ENCODE measurements around the gene USP24. TPM values are rescaled to one million over a fixed set of nuclear protein-coding genes. Genes with fewer than 3 reads are reported as not detected.

The USP24 gene
- total and polyA plus RNA-seq, 7 experiments from 2014 or later: 4.7 to 91.4 (median 71.7) TPM

GRCh38 chr1:55048453-55049270 lies 166.5 kb downstream of the USP24 start:
- POLR2A ChIA-PET: no interaction called here
- no peak for ATAC-seq
- Histone ChIP-seq H3K27me3 (ENCODE audit: control insufficient read depth in 2 of 2, insufficient read depth in 2 of 2, low read length in 2 of 2) (no peaks in the 10 kb centered on the region), H3K4me1 (ENCODE audit: control insufficient read depth in 2 of 2, insufficient read depth in 2 of 2, low read length in 2 of 2) (no peaks in the 10 kb centered on the region), H3K36me3 (ENCODE audit: control insufficient read depth in 2 of 3, insufficient read depth in 3 of 3, low read length in 3 of 3) (no peaks in the 10 kb centered on the region), H3K4me3 (ENCODE audit: low read length) (no peak overlapping the region), H3K9me3 (ENCODE audit: control insufficient read depth in 2 of 3, low read length in 3 of 3) (no peaks in the 10 kb centered on the region), H3K27ac (ENCODE audit: low read depth, low read length) (no peak overlapping the region)
- intact Hi-C loops (cut with micrococcal nuclease): no loop called here
- Mint-ChIP-seq H3K9me3 (no peaks in the 10 kb centered on the region), H3K27ac (no peak overlapping the region), H3K27me3 (peaks cover 0 to 3% (median 0%) of the 10 kb centered on the region in 5 donors), H3K4me3 (no peak overlapping the region), H3K36me3 (no peaks in the 10 kb centered on the region), H3K4me1 (no peaks in the 10 kb centered on the region)
- DNase-seq: no peak
- CTCF ChIA-PET: no interaction called here

DNA sequence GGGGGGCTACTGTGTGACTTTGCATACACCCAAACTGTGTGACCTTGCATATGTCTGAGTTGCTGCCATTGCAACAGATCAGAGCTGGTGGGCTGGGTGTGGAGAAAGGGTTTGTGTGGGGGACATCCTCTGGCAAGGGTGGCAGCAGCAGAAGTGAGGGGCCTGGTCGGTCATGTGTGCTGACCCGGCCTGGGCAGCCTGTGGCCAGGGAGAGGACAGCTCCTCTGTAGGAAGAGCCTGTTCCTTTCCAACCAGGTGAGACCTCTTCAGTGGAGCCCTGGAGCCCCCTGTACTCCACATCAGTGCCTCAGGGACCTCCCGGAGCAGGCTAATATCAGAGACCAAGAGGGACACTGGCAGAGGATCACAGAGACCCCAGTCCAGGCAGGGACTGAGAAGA lies 167.6 kb downstream of the USP24 start:
- POLR2A ChIA-PET: no interaction called here
- no peaks in the 10 kb centered on the region for H3K4me1 ChIP-seq (ENCODE audit: control insufficient read depth in 2 of 2, insufficient read depth in 2 of 2, low read length in 2 of 2)
- H3K27me3 Mint-ChIP-seq: peaks cover 0 to 7% (median 0%) of the 10 kb centered on the region in 5 donors
- H3K9me3 ChIP-seq (ENCODE audit: control insufficient read depth in 2 of 3, low read length in 3 of 3): no peaks in the 10 kb centered on the region
- no peak overlapping the region for H3K27ac Mint-ChIP-seq
- no peak overlapping the region for H3K27ac ChIP-seq (ENCODE audit: low read depth, low read length)
- H3K4me3 ChIP-seq (ENCODE audit: low read length): no peak overlapping the region
- no peaks in the 10 kb centered on the region for H3K27me3 ChIP-seq (ENCODE audit: control insufficient read depth in 2 of 2, insufficient read depth in 2 of 2, low read length in 2 of 2)
- no peak overlapping the region for H3K4me3 Mint-ChIP-seq
- CTCF ChIA-PET: no interaction called here
- no peak for ATAC-seq
- H3K9me3 Mint-ChIP-seq: no peaks in the 10 kb centered on the region
- DNase-seq: no peak
- H3K36me3 Mint-ChIP-seq: no peaks in the 10 kb centered on the region
- H3K36me3 ChIP-seq (ENCODE audit: control insufficient read depth in 2 of 3, insufficient read depth in 3 of 3, low read length in 3 of 3): no peaks in the 10 kb centered on the region
- H3K4me1 Mint-ChIP-seq: no peaks in the 10 kb centered on the region
- intact Hi-C loops (cut with micrococcal nuclease): no loop called here

GRCh38 chr1:55046871-55047270 lies 168.3 kb downstream of the USP24 start:
- Mint-ChIP-seq H3K27ac (no peak overlapping the region), H3K9me3 (no peaks in the 10 kb centered on the region), H3K4me3 (no peak overlapping the region), H3K27me3 (peaks cover 0 to 13% (median 6%) of the 10 kb centered on the region in 5 donors), H3K36me3 (no peaks in the 10 kb centered on the region), H3K4me1 (no peaks in the 10 kb centered on the region)
- H3K4me3 ChIP-seq (ENCODE audit: low read length): no peak overlapping the region
- no peaks in the 10 kb centered on the region for H3K27me3 ChIP-seq (ENCODE audit: control insufficient read depth in 2 of 2, insufficient read depth in 2 of 2, low read length in 2 of 2)
- CTCF ChIA-PET: no interaction called here
- no peaks in the 10 kb centered on the region for H3K36me3 ChIP-seq (ENCODE audit: control insufficient read depth in 2 of 3, insufficient read depth in 3 of 3, low read length in 3 of 3)
- no peaks in the 10 kb centered on the region for H3K4me1 ChIP-seq (ENCODE audit: control insufficient read depth in 2 of 2, insufficient read depth in 2 of 2, low read length in 2 of 2)
- intact Hi-C loops (cut with micrococcal nuclease): no loop called here
- ATAC-seq (no peak), DNase-seq (no peak)
- POLR2A ChIA-PET: no interaction called here
- H3K9me3 ChIP-seq (ENCODE audit: control insufficient read depth in 2 of 3, low read length in 3 of 3): no peaks in the 10 kb centered on the region
- H3K27ac ChIP-seq (ENCODE audit: low read depth, low read length): no peak overlapping the region

DNA sequence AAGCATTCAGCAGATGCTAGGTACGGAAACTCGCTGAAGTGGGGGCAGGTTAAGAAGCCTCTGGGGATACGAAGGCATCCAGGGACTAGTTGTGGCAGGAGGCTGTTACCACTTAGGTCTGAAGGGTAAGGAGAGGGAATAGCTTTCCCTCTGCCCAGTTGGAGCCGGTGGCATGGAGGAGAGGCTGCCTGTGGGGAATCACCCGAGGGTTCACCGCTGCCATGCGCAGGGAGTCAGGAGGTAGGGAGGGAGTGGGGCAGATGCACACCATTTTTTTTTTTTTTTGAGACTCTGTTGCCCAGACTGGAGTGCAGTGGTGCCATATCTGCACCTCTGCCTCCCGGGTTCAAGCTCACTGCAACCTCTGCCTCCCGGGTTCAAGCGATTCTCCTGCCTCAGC lies 169.7 kb downstream of the USP24 start:
- ChIA-PET POLR2A (no interaction called here), CTCF (interaction anchor here (0.7 kb wide), 1 partner anchor 971 kb away, joined by 3 read pairs; no protein-coding TSS in a partner anchor)
- Histone ChIP-seq H3K4me3 (ENCODE audit: low read length) (no peak overlapping the region), H3K9me3 (ENCODE audit: control insufficient read depth in 2 of 3, low read length in 3 of 3) (no peaks in the 10 kb centered on the region), H3K27ac (ENCODE audit: low read depth, low read length) (no peak overlapping the region), H3K4me1 (ENCODE audit: control insufficient read depth in 2 of 2, insufficient read depth in 2 of 2, low read length in 2 of 2) (no peaks in the 10 kb centered on the region), H3K27me3 (ENCODE audit: control insufficient read depth in 2 of 2, insufficient read depth in 2 of 2, low read length in 2 of 2) (no peaks in the 10 kb centered on the region), H3K36me3 (ENCODE audit: control insufficient read depth in 2 of 3, insufficient read depth in 3 of 3, low read length in 3 of 3) (no peaks in the 10 kb centered on the region)
- no peak overlapping the region for H3K27ac Mint-ChIP-seq
- no peak overlapping the region for H3K4me3 Mint-ChIP-seq
- no peaks in the 10 kb centered on the region for H3K9me3 Mint-ChIP-seq
- no peak for DNase-seq
- H3K4me1 Mint-ChIP-seq: no peaks in the 10 kb centered on the region
- intact Hi-C loops (cut with micrococcal nuclease): no loop called here
- ATAC-seq: no peak
- no peaks in the 10 kb centered on the region for H3K36me3 Mint-ChIP-seq
- H3K27me3 Mint-ChIP-seq: peaks cover 11 to 27% (median 18%) of the 10 kb centered on the region in 5 donors

GRCh38 chr1:55044617-55045397 lies 170.4 kb downstream of the USP24 start:
- ATAC-seq: no peak
- Mint-ChIP-seq H3K4me1 (no peaks in the 10 kb centered on the region), H3K27ac (no peak overlapping the region), H3K27me3 (peaks cover 11 to 33% (median 24%) of the 10 kb centered on the region in 5 donors), H3K9me3 (no peaks in the 10 kb centered on the region), H3K4me3 (no peak overlapping the region), H3K36me3 (no peaks in the 10 kb centered on the region)
- CTCF ChIA-PET: no interaction called here
- intact Hi-C loops (cut with micrococcal nuclease): no loop called here
- Histone ChIP-seq H3K4me1 (ENCODE audit: control insufficient read depth in 2 of 2, insufficient read depth in 2 of 2, low read length in 2 of 2) (no peaks in the 10 kb centered on the region), H3K4me3 (ENCODE audit: low read length) (no peak overlapping the region), H3K27me3 (ENCODE audit: control insufficient read depth in 2 of 2, insufficient read depth in 2 of 2, low read length in 2 of 2) (no peaks in the 10 kb centered on the region), H3K9me3 (ENCODE audit: control insufficient read depth in 2 of 3, low read length in 3 of 3) (no peaks in the 10 kb centered on the region), H3K27ac (ENCODE audit: low read depth, low read length) (no peak overlapping the region), H3K36me3 (ENCODE audit: control insufficient read depth in 2 of 3, insufficient read depth in 3 of 3, low read length in 3 of 3) (no peaks in the 10 kb centered on the region)
- DNase-seq: no peak
- POLR2A ChIA-PET: no interaction called here

- intact Hi-C loops (cut with micrococcal nuclease): no loop called here
- DNase-seq (no peak), ATAC-seq (no peak)
- H3K9me3 ChIP-seq (ENCODE audit: control insufficient read depth in 2 of 3, low read length in 3 of 3): no peaks in the 10 kb centered on the region
- Mint-ChIP-seq H3K9me3 (no peaks in the 10 kb centered on the region), H3K4me3 (no peak overlapping the region), H3K36me3 (no peaks in the 10 kb centered on the region), H3K27ac (no peak overlapping the region), H3K27me3 (peaks cover 15 to 42% (median 32%) of the 10 kb centered on the region in 5 donors), H3K4me1 (peaks cover 0 to 4% (median 0%) of the 10 kb centered on the region in 7 donors)
- no peak overlapping the region for H3K4me3 ChIP-seq (ENCODE audit: low read length)
- ChIA-PET POLR2A (no interaction called here), CTCF (no interaction called here)
- H3K27ac ChIP-seq (ENCODE audit: low read depth, low read length): no peak overlapping the region
- H3K27me3 ChIP-seq (ENCODE audit: control insufficient read depth in 2 of 2, insufficient read depth in 2 of 2, low read length in 2 of 2): no peaks in the 10 kb centered on the region
- no peaks in the 10 kb centered on the region for H3K36me3 ChIP-seq (ENCODE audit: control insufficient read depth in 2 of 3, insufficient read depth in 3 of 3, low read length in 3 of 3)
- no peaks in the 10 kb centered on the region for H3K4me1 ChIP-seq (ENCODE audit: control insufficient read depth in 2 of 2, insufficient read depth in 2 of 2, low read length in 2 of 2)
These were observed 171.4 kb downstream of the USP24 start for GRCh38 chr1:55043726-55044125.

All from naive thymus-derived CD4-positive, alpha-beta T cell (primary cell).